Activated CD4-positive, alpha-beta T cell treated with anti-CD3 and anti-CD28 coated beads, Interleukin-2, amount 50 U/mL, for 16 hours (primary cell): ENCODE results near the gene STON2.

Experiments used
- DNase-seq: peaks from one replicate; pipeline ENCODE4 v3.0.0-alpha.2; 2020

Gene STON2

GRCh38 chr14:81220580-81220829 lies 179.6 kb downstream of the STON2 start:
- DNase-seq, result no peak

- DNase-seq, result peak; percentile 40
These were observed 180.2 kb downstream of the STON2 start for GRCh38 chr14:81219759-81220579.

- peak; percentile 97 for DNase-seq
These were observed 180.8 kb downstream of the STON2 start for GRCh38 chr14:81219210-81219758.

- DNase-seq, result peak; percentile 20
These were observed 188.3 kb downstream of the STON2 start for GRCh38 chr14:81211844-81212243.
